ENCODE measurements around the gene ELP2.
"Not testable (repeated sequence)": the region's sequence is repeated elsewhere in the genome, so short reads cannot be mapped to it uniquely, and the experiment has no call there.

The ELP2 gene

GRCh38 chr18:36160959-36161371 lies 31.3 kb downstream of the ELP2 start:
- DNase-seq = no peak

GRCh38 chr18:36162981-36163380 lies 33.3 kb downstream of the ELP2 start:
- no peak for DNase-seq

- no peak for DNase-seq
Observed at GRCh38 chr18:36167692-36168218, 38.1 kb downstream of the ELP2 start.

GRCh38 chr18:36168296-36168695 lies 38.6 kb downstream of the ELP2 start:
- not testable (repeated sequence) for DNase-seq

- no peak for DNase-seq
Observed at GRCh38 chr18:36169938-36170337, 40.2 kb downstream of the ELP2 start.

GRCh38 chr18:36175481-36175880 lies 45.8 kb downstream of the ELP2 start:
- no peak for DNase-seq

- no peak for DNase-seq
Observed at GRCh38 chr18:36176177-36176584, 46.5 kb downstream of the ELP2 start.

GRCh38 chr18:36176711-36177110 lies 47.0 kb downstream of the ELP2 start:
- DNase-seq = no peak

GRCh38 chr18:36177913-36178312 lies 48.2 kb downstream of the ELP2 start:
- no peak for DNase-seq

GRCh38 chr18:36179562-36180355 lies 50.1 kb downstream of the ELP2 start:
- DNase-seq = no peak

GRCh38 chr18:36181441-36181840 lies 51.7 kb downstream of the ELP2 start:
- no peak for DNase-seq

GRCh38 chr18:36181898-36182506 lies 52.3 kb downstream of the ELP2 start:
- DNase-seq = no peak

- DNase-seq = no peak
Observed at GRCh38 chr18:36183033-36183432, 53.3 kb downstream of the ELP2 start.

GRCh38 chr18:36183987-36184386 lies 54.3 kb downstream of the ELP2 start:
- DNase-seq = no peak

- DNase-seq = no peak
Observed at GRCh38 chr18:36185157-36185556, 55.5 kb downstream of the ELP2 start.

GRCh38 chr18:36185901-36186460 lies 56.3 kb downstream of the ELP2 start:
- DNase-seq = no peak

GRCh38 chr18:36186461-36187192 lies 56.9 kb downstream of the ELP2 start:
- no peak for DNase-seq

- DNase-seq = no peak
Observed at GRCh38 chr18:36187193-36187825, 57.6 kb downstream of the ELP2 start, which contains the start of gene MOCOS. Gene MOCOS, plus strand, starts transcription at chr18:36187497. Its CDS starts 43 bp downstream, at chr18:36187540.

- no peak for DNase-seq
Observed at GRCh38 chr18:36187826-36188721, 58.4 kb downstream of the ELP2 start.

GRCh38 chr18:36188916-36189315 lies 59.2 kb downstream of the ELP2 start:
- no peak for DNase-seq

GRCh38 chr18:36189486-36189885 lies 59.8 kb downstream of the ELP2 start:
- DNase-seq = no peak

GRCh38 chr18:36191286-36191685 lies 61.6 kb downstream of the ELP2 start:
- no peak for DNase-seq
